HCT116 (cell line): ENCODE results near the gene RETREG1. TPM values are rescaled to one million over a fixed set of nuclear protein-coding genes. Genes with fewer than 3 reads are reported as not detected.

ENCODE experiments used
- ATAC-seq: fragments of 200-7000 bp; cut with Tn5 transposase; 2 replicates; pipeline ENCODE4 v1.9.1; 2020; ENCODE audit warnings: mild to moderate bottlenecking, moderate library complexity
- BruUV-seq: library from RNA; stranded (reverse); fragments of 400-500 nt; replicated peaks from 2 replicates; lab custom pipeline; 2021; lab: Mats Ljungman, UMichigan
- CTCF ChIA-PET: fragments of 300-600 bp; sonication (Branson Sonifier 250); formaldehyde crosslinking; loops from one replicate; lab custom pipeline; 2021; ENCODE audit warnings: antibody characterized with exemption; lab: Charles Lee
- POLR2A ChIA-PET: fragments of 300-600, 350-600 bp; sonication (Branson Sonifier 250); formaldehyde crosslinking; loops from one replicate; lab custom pipeline; 2021; ENCODE audit warnings: antibody characterized with exemption; lab: Charles Lee
- RAD21 ChIA-PET, 2 experiments: fragments of 300-600 bp; sonication (Branson Sonifier 250); formaldehyde crosslinking; loops; one replicate each; lab custom pipeline; 2023; ENCODE audit warnings: low total read pairs in 2 of 2; ENCODE audit not compliant: uncharacterized antibody in 2 of 2, unreplicated experiment in 2 of 2, low non-redundant PET in 1 of 2; lab: Charles Lee
- DNase-seq: peaks from one replicate; pipeline ENCODE4 v3.0.0-alpha.2; 2010; ENCODE audit warnings: low read depth, low spot score
- H2AFZ ChIP-seq: fragments of 200-600 bp; shearing (Covaris generic), sonication (generic); 2 replicates; pipeline ENCODE4 v1.6.1; 2017; ENCODE audit warnings: low read depth, mixed run types, mixed read lengths, antibody characterized with exemption, low read length; ENCODE audit not compliant: poor library complexity, severe bottlenecking
- H3K27ac ChIP-seq: 2 replicates; pipeline ENCODE4 v1.5.1; 2012; ENCODE audit warnings: low read depth, low read length
- H3K27me3 ChIP-seq: fragments of 200-600 bp; sonication (generic); 2 replicates; pipeline ENCODE4 v1.6.1; 2016; ENCODE audit warnings: mixed run types, low read length, mixed read lengths; ENCODE audit not compliant: insufficient read depth
- H3K36me3 ChIP-seq, 2 experiments: fragments of 200-500 bp in 1 of 2; fragments of 200-600 bp in 1 of 2; sonication (Bioruptor generic) in 1 of 2; sonication (generic) in 1 of 2; 2 replicates each; pipeline versions ENCODE4 v1.5.1 to v1.6.1; 2014 to 2016; ENCODE audit warnings: low read length in 2 of 2, inconsistent platforms in 1 of 2, mixed read lengths in 1 of 2, mixed run types in 1 of 2; ENCODE audit not compliant: insufficient read depth in 2 of 2, control insufficient read depth in 1 of 2
- H3K4me1 ChIP-seq, 2 experiments: fragments of 200-600 bp in 1 of 2; sonication (generic) in 1 of 2; 2 replicates each; pipeline versions ENCODE4 v1.5.1 to v1.6.1; 2012 to 2017; ENCODE audit warnings: low read length in 2 of 2, inconsistent platforms in 1 of 2, mild to moderate bottlenecking in 1 of 2, mixed read lengths in 1 of 2, mixed run types in 1 of 2, moderate library complexity in 1 of 2; ENCODE audit not compliant: insufficient read depth in 2 of 2, control insufficient read depth in 1 of 2
- H3K4me2 ChIP-seq: fragments of 200-600 bp; sonication (generic); 2 replicates; pipeline ENCODE4 v1.6.1; 2017; ENCODE audit warnings: mixed run types, low read length, mixed read lengths
- H3K4me3 ChIP-seq, 2 experiments: fragments of 200-600 bp in 1 of 2; sonication (generic) in 1 of 2; replicated peaks in 1 of 2; 2 replicates each; pipeline ENCODE4 v1.5.1; 2011 to 2016; ENCODE audit warnings: low read length in 2 of 2, control low read depth in 1 of 2, low read depth in 1 of 2, mild to moderate bottlenecking in 1 of 2, mixed read lengths in 1 of 2, mixed run types in 1 of 2
- H3K79me2 ChIP-seq: fragments of 200-600 bp; sonication (generic); 2 replicates; pipeline ENCODE4 v1.6.1; 2017; ENCODE audit warnings: mild to moderate bottlenecking, mixed run types, low read length, moderate library complexity, mixed read lengths; ENCODE audit not compliant: insufficient read depth
- H3K9ac ChIP-seq: fragments of 200-600 bp; sonication (generic); 2 replicates; pipeline ENCODE4 v1.6.1; 2016; ENCODE audit warnings: low read length, mixed read lengths
- H3K9me2 ChIP-seq: fragments of 200-600 bp; sonication (generic), shearing (Covaris generic); 2 replicates; pipeline ENCODE4 v1.6.1; 2017; ENCODE audit warnings: mixed run types, mild to moderate bottlenecking, moderate library complexity; ENCODE audit not compliant: insufficient read depth
- H3K9me3 ChIP-seq, 2 experiments: fragments of 200-500 bp in 1 of 2; fragments of 200-600 bp in 1 of 2; sonication (Bioruptor generic) in 1 of 2; sonication (generic) in 1 of 2; 2 replicates each; pipeline ENCODE4 v1.6.1; 2014 to 2017; ENCODE audit warnings: low read length in 2 of 2, mixed read lengths in 2 of 2, inconsistent platforms in 1 of 2, low read depth in 1 of 2, mild to moderate bottlenecking in 1 of 2, mixed run types in 1 of 2, moderate library complexity in 1 of 2; ENCODE audit not compliant: control insufficient read depth in 1 of 2, insufficient read depth in 1 of 2
- H4K20me1 ChIP-seq: fragments of 200-600 bp; sonication (generic), shearing (Covaris generic); 2 replicates; pipeline ENCODE4 v1.6.1; 2017; ENCODE audit warnings: mixed run types, mild to moderate bottlenecking, moderate library complexity; ENCODE audit not compliant: insufficient read depth
- EGR1 ChIP-seq: IDR thresholded peaks from 2 replicates; pipeline ENCODE4 v1.6.1; 2012; ENCODE audit warnings: low read depth
- intact Hi-C: fragments of 100-400 bp; cut with micrococcal nuclease; formaldehyde crosslinking; loops from 2 replicates; pipeline ENCODE4 v1.10.0; 2022
- total RNA-seq: library from RNA; stranded (reverse); gene quantifications from one replicate; pipeline ENCODE4 v1.2.1, GENCODE V29; 2021; ENCODE audit not compliant: unreplicated experiment
- TF ChIP-seq, protein P1 (sequence below), 3 experiments: fragments of 200-600 bp in 1 of 3; sonication (generic) in 1 of 3; IDR thresholded peaks in 2 of 3; conservative IDR thresholded peaks in 1 of 3; 2 replicates each; pipeline ENCODE4 v1.5.1; 2012 to 2017; ENCODE audit warnings: low read depth in 2 of 3, low read length in 2 of 3, antibody characterized with exemption in 1 of 3, borderline replicate concordance in 1 of 3, control low read depth in 1 of 3, mild to moderate bottlenecking in 1 of 3, mixed read lengths in 1 of 3, mixed run types in 1 of 3, moderate library complexity in 1 of 3; ENCODE audit not compliant: insufficient read depth in 1 of 3
- TF ChIP-seq, protein P2 (sequence below): IDR thresholded peaks from 2 replicates; pipeline ENCODE4 v1.6.1; 2012
- TF ChIP-seq, protein P3 (sequence below): IDR thresholded peaks from 2 replicates; pipeline ENCODE4 v1.6.1; 2012; ENCODE audit warnings: low read depth

The RETREG1 gene
- total RNA-seq, 1 experiment from 2014 or later = 6.0 TPM

DNA sequence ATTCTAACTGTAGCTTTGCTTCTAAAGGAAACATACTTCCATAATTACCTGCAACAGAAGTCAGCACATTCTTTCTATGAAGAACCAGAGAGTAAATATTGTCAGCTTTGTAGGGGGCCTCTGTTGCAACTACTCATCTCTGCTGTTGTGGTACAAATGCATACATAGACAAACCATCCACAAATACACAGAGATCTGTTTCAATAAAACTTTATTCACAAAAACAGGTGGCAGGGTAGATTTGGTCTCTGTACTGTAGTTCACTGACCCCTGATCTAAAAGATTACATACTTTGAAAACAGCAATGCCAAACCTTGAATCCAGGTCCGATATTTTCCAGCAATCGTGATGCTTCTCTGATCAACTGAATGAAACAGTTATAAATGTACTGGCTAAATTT lies 44.9 kb upstream of the RETREG1 start:
- Histone ChIP-seq H4K20me1 (no peaks in the 10 kb centered on the region), H3K4me1 (no peaks in the 10 kb centered on the region), H3K27ac (no peak overlapping the region), H3K9ac (no peak overlapping the region), H3K79me2 (no peaks in the 10 kb centered on the region), H3K9me3 (peaks cover 0 to 4% of the 10 kb centered on the region in 2 experiments; a peak in 1 of 4 replicates), H3K4me2 (no peak overlapping the region), H3K9me2 (no peaks in the 10 kb centered on the region), H3K36me3 (peaks cover 0 to 4% of the 10 kb centered on the region in 2 experiments; a peak in 1 of 4 replicates), H2AFZ (no peak overlapping the region), H3K4me3 (no peak overlapping the region), H3K27me3 (no peaks in the 10 kb centered on the region)
- RAD21 ChIA-PET = no interaction called here
- DNase-seq = no peak
- POLR2A ChIA-PET = no interaction called here
- TF ChIP-seq, protein P1, sequence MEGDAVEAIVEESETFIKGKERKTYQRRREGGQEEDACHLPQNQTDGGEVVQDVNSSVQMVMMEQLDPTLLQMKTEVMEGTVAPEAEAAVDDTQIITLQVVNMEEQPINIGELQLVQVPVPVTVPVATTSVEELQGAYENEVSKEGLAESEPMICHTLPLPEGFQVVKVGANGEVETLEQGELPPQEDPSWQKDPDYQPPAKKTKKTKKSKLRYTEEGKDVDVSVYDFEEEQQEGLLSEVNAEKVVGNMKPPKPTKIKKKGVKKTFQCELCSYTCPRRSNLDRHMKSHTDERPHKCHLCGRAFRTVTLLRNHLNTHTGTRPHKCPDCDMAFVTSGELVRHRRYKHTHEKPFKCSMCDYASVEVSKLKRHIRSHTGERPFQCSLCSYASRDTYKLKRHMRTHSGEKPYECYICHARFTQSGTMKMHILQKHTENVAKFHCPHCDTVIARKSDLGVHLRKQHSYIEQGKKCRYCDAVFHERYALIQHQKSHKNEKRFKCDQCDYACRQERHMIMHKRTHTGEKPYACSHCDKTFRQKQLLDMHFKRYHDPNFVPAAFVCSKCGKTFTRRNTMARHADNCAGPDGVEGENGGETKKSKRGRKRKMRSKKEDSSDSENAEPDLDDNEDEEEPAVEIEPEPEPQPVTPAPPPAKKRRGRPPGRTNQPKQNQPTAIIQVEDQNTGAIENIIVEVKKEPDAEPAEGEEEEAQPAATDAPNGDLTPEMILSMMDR (IDR thresholded peaks at IDR 0.05 in 2 of 3, conservative IDR thresholded peaks at IDR 0.05 in 1 of 3; ENCODE audit: borderline replicate concordance in 1 of 3, insufficient read depth in 1 of 3, low read depth in 2 of 3, low read length in 2 of 3) = no peak
- TF ChIP-seq, protein P2, sequence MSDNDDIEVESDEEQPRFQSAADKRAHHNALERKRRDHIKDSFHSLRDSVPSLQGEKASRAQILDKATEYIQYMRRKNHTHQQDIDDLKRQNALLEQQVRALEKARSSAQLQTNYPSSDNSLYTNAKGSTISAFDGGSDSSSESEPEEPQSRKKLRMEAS = no peak
- TF ChIP-seq, protein P3, sequence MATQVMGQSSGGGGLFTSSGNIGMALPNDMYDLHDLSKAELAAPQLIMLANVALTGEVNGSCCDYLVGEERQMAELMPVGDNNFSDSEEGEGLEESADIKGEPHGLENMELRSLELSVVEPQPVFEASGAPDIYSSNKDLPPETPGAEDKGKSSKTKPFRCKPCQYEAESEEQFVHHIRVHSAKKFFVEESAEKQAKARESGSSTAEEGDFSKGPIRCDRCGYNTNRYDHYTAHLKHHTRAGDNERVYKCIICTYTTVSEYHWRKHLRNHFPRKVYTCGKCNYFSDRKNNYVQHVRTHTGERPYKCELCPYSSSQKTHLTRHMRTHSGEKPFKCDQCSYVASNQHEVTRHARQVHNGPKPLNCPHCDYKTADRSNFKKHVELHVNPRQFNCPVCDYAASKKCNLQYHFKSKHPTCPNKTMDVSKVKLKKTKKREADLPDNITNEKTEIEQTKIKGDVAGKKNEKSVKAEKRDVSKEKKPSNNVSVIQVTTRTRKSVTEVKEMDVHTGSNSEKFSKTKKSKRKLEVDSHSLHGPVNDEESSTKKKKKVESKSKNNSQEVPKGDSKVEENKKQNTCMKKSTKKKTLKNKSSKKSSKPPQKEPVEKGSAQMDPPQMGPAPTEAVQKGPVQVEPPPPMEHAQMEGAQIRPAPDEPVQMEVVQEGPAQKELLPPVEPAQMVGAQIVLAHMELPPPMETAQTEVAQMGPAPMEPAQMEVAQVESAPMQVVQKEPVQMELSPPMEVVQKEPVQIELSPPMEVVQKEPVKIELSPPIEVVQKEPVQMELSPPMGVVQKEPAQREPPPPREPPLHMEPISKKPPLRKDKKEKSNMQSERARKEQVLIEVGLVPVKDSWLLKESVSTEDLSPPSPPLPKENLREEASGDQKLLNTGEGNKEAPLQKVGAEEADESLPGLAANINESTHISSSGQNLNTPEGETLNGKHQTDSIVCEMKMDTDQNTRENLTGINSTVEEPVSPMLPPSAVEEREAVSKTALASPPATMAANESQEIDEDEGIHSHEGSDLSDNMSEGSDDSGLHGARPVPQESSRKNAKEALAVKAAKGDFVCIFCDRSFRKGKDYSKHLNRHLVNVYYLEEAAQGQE = no peak
- no peak for TF ChIP-seq EGR1
- CTCF ChIA-PET = interaction anchor here (0.9 kb wide), 1 partner anchor 528 kb away, joined by 3 read pairs; no protein-coding TSS in a partner anchor
- no TSS peak for BruUV-seq
- no peak for ATAC-seq
- intact Hi-C loops = no loop called here
